GM23338 (cell line): Measurements from ENCODE around the gene ZNRD2. TPM values are rescaled to one million over a fixed set of nuclear protein-coding genes. Genes with fewer than 3 reads are reported as not detected.

Experiments
- ATAC-seq: fragments of 200-7000 bp; cut with Tn5 transposase; 3 replicates; pipeline ENCODE4 v1.9.1; 2020
- DNase-seq: peaks from one replicate; pipeline ENCODE4 v3.0.0-alpha.2; 2015; ENCODE audit warnings: low spot score
- H2AFZ ChIP-seq: fragments of 200-600 bp; sonication (generic); 2 replicates; pipeline ENCODE4 v1.8.0; 2016; ENCODE audit warnings: antibody characterized with exemption, mild to moderate bottlenecking, moderate library complexity
- H3F3A ChIP-seq: fragments of 200-600 bp; sonication (generic); replicated peaks from 2 replicates; pipeline ENCODE4 v1.8.0; 2017; ENCODE audit warnings: antibody characterized with exemption, mixed run types, low read depth
- H3K27ac ChIP-seq: fragments of 200-600 bp; sonication (generic); 2 replicates; pipeline ENCODE4 v1.6.1; 2016; ENCODE audit warnings: low read depth
- H3K27me3 ChIP-seq: fragments of 200-600 bp; sonication (generic); 2 replicates; pipeline ENCODE4 v1.8.0; 2016; ENCODE audit warnings: mild to moderate bottlenecking, mixed run types, moderate library complexity; ENCODE audit not compliant: insufficient read depth
- H3K36me3 ChIP-seq: fragments of 200-600 bp; sonication (generic); 2 replicates; pipeline ENCODE4 v1.8.0; 2016; ENCODE audit warnings: mild to moderate bottlenecking; ENCODE audit not compliant: insufficient read depth
- H3K4me1 ChIP-seq: fragments of 200-600 bp; sonication (generic); 2 replicates; pipeline ENCODE4 v1.8.0; 2016; ENCODE audit warnings: mild to moderate bottlenecking, moderate library complexity; ENCODE audit not compliant: insufficient read depth
- H3K4me2 ChIP-seq: fragments of 200-600 bp; sonication (generic); 2 replicates; pipeline ENCODE4 v1.7.1; 2017; ENCODE audit warnings: mixed run types
- H3K4me3 ChIP-seq: fragments of 200-600 bp; sonication (generic); 2 replicates; pipeline ENCODE4 v1.6.1; 2016; ENCODE audit warnings: mixed run types
- H3K79me2 ChIP-seq: fragments of 200-600 bp; sonication (generic); replicated peaks from 2 replicates; pipeline ENCODE4 v1.8.0; 2017; ENCODE audit warnings: mild to moderate bottlenecking; ENCODE audit not compliant: insufficient read depth
- H3K9me2 ChIP-seq: fragments of 200-600 bp; sonication (generic); 2 replicates; pipeline ENCODE4 v1.8.0; 2017; ENCODE audit not compliant: insufficient read depth
- H4K20me1 ChIP-seq: fragments of 200-600 bp; sonication (generic); replicated peaks from 2 replicates; pipeline ENCODE4 v1.8.0; 2017; ENCODE audit warnings: mild to moderate bottlenecking; ENCODE audit not compliant: insufficient read depth
- H3K27ac Mint-ChIP-seq: 2 replicates; pipeline ENCODE4 v1.8.0; 2020; ENCODE audit warnings: inconsistent platforms, mild to moderate bottlenecking, moderate library complexity, mixed read lengths
- H3K27me3 Mint-ChIP-seq: 3 replicates; pipeline ENCODE4 v1.8.0; 2022; ENCODE audit warnings: low read depth, mild to moderate bottlenecking, moderate library complexity, mixed read lengths, inconsistent platforms; ENCODE audit not compliant: insufficient read depth, poor library complexity
- H3K36me3 Mint-ChIP-seq: 3 replicates; pipeline ENCODE4 v1.8.0; 2021; ENCODE audit warnings: low read depth, mild to moderate bottlenecking, inconsistent platforms, moderate library complexity, mixed read lengths
- H3K4me1 Mint-ChIP-seq: 3 replicates; pipeline ENCODE4 v1.8.0; 2020; ENCODE audit warnings: mild to moderate bottlenecking, inconsistent platforms, mixed read lengths
- H3K4me3 Mint-ChIP-seq: 3 replicates; pipeline ENCODE4 v1.8.0; 2021; ENCODE audit warnings: moderate library complexity, mild to moderate bottlenecking, inconsistent platforms, mixed read lengths
- H3K9me3 Mint-ChIP-seq: 3 replicates; pipeline ENCODE4 v1.8.0; 2020; ENCODE audit warnings: moderate library complexity, mild to moderate bottlenecking, inconsistent platforms, mixed read lengths
- CREB1 ChIP-seq: fragments of 250-450 bp; sonication (Bioruptor Pico); IDR thresholded peaks from 2 replicates; pipeline ENCODE4 v1.5.0; 2020; ENCODE audit warnings: low read depth, mild to moderate bottlenecking, moderate library complexity
- CTCF ChIP-seq, 2 experiments: fragments of 200-600 bp in 1 of 2; sonication (generic) in 1 of 2; conservative IDR thresholded peaks; 2 replicates each; pipeline versions ENCODE4 v1.5.1 to v1.6.1; 2016 to 2017; ENCODE audit warnings: antibody characterized with exemption in 2 of 2, low read depth in 2 of 2, mild to moderate bottlenecking in 2 of 2, moderate library complexity in 1 of 2
- EZH2 ChIP-seq: fragments of 200-600 bp; sonication (generic); IDR thresholded peaks from one replicate; pipeline ENCODE4 v1.8.0; 2017; ENCODE audit warnings: antibody characterized with exemption, mild to moderate bottlenecking, low read depth; ENCODE audit not compliant: unreplicated experiment
- EZH2phosphoT487 ChIP-seq: fragments of 200-600 bp; sonication (generic); IDR thresholded peaks from one replicate; pipeline ENCODE4 v1.8.1; 2018; ENCODE audit warnings: antibody characterized with exemption; ENCODE audit not compliant: unreplicated experiment
- JUNB ChIP-seq: IDR thresholded peaks from one replicate; pipeline ENCODE4 v1.6.1; 2016; ENCODE audit warnings: antibody characterized with exemption; ENCODE audit not compliant: unreplicated experiment
- NANOG ChIP-seq: IDR thresholded peaks from 2 replicates; pipeline ENCODE4 v1.6.1; 2016; ENCODE audit warnings: antibody characterized with exemption, borderline replicate concordance
- POLR2AphosphoS5 ChIP-seq: IDR thresholded peaks from 2 replicates; pipeline ENCODE4 v1.6.1; 2016; ENCODE audit warnings: antibody characterized with exemption, low read depth
- STAT1 ChIP-seq: IDR thresholded peaks from one replicate; pipeline ENCODE4 v1.6.1; 2016; ENCODE audit warnings: antibody characterized with exemption; ENCODE audit not compliant: unreplicated experiment
- ZNF114 ChIP-seq: fragments of 250-450 bp; sonication (Bioruptor Pico); IDR thresholded peaks from 2 replicates; pipeline ENCODE4 v1.5.0; 2020; ENCODE audit warnings: mild to moderate bottlenecking, moderate library complexity
- ZNF331 ChIP-seq: fragments of 250-450 bp; sonication (Bioruptor Pico); IDR thresholded peaks from 2 replicates; pipeline ENCODE4 v1.5.0; 2020; ENCODE audit warnings: low read depth, mild to moderate bottlenecking, moderate library complexity
- polyA plus RNA-seq: library from polyadenylated mRNA; unstranded; fragments of >200 nt; fragmentation: Nextera tagmentation; extraction: Ambion mirVana; gene quantifications from 2 replicates; pipeline ENCODE4 v1.2.1, GENCODE V29; 2016
- total RNA-seq: library from RNA; depleted of rRNA; stranded (reverse); fragments of >200 nt; shearing (Covaris generic); gene quantifications from 2 replicates; pipeline ENCODE4 v1.2.3, GENCODE V29; 2014
- TF ChIP-seq, protein P1 (sequence below): IDR thresholded peaks from 2 replicates; pipeline ENCODE4 v1.6.1; 2016; ENCODE audit warnings: antibody characterized with exemption
- TF ChIP-seq, protein P2 (sequence below): fragments of 250-450 bp; sonication (Bioruptor Pico); IDR thresholded peaks from 2 replicates; pipeline ENCODE4 v1.5.0; 2020; ENCODE audit warnings: mild to moderate bottlenecking, moderate library complexity
- TF ChIP-seq, protein P3 (sequence below): IDR thresholded peaks from one replicate; pipeline ENCODE4 v1.6.1; 2018; ENCODE audit warnings: antibody characterized with exemption; ENCODE audit not compliant: unreplicated experiment

Gene ZNRD2
- total and polyA plus RNA-seq, 2 experiments from 2014 or later, result 78.6 to 148 TPM

DNA sequence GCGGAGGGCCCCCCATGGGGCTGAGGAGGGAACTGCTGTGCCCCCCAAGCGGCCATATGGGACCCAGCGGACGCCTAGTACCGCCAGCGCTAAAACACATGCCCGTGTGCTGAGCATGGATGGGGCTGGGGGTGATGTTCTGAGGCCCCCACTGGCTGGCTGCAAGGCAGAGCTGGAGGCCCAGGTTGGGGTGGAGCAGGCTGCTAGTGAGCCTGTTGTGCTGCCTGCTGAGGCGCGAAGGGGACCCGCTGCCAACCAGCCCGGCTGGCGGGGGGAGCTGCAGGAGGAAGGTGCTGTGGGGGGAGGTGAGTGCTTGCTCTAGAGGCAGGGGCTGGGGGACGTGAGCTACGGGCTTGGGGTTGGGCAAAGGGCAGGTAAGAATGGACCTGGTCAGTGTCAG is 48.5 kb downstream of the ZNRD2 start:
- Histone ChIP-seq H3K27me3 (no peaks in the 10 kb centered on the region), H4K20me1 (peaks cover 14% of the 10 kb centered on the region), H3F3A (peaks cover 3% of the 10 kb centered on the region), H3K36me3 (no peaks in the 10 kb centered on the region; the same call in 1 of the 2 replicates), H2AFZ (no peak overlapping the region), H3K9me2 (no peaks in the 10 kb centered on the region), H3K4me2 (no peak overlapping the region), H3K79me2 (peaks cover 17% of the 10 kb centered on the region), H3K4me1 (peaks cover 6% of the 10 kb centered on the region; the same call in 1 of the 2 replicates), H3K27ac (no peak overlapping the region), H3K4me3 (no peak overlapping the region)
- Mint-ChIP-seq H3K27me3 (peaks cover 20% of the 10 kb centered on the region), H3K9me3 (no peaks in the 10 kb centered on the region; the same call in 2 of the 3 replicates), H3K4me3 (no peak overlapping the region), H3K27ac (no peak overlapping the region), H3K4me1 (peaks cover 8% of the 10 kb centered on the region), H3K36me3 (peaks cover 28% of the 10 kb centered on the region)
- ATAC-seq (no peak), DNase-seq (no peak)
- TF ChIP-seq, protein P1, sequence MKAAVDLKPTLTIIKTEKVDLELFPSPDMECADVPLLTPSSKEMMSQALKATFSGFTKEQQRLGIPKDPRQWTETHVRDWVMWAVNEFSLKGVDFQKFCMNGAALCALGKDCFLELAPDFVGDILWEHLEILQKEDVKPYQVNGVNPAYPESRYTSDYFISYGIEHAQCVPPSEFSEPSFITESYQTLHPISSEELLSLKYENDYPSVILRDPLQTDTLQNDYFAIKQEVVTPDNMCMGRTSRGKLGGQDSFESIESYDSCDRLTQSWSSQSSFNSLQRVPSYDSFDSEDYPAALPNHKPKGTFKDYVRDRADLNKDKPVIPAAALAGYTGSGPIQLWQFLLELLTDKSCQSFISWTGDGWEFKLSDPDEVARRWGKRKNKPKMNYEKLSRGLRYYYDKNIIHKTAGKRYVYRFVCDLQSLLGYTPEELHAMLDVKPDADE, result no peak
- TF ChIP-seq STAT1, result no peak
- TF ChIP-seq ZNF331 (CRISPR knock-in tag), result no peak
- TF ChIP-seq JUNB, result no peak
- TF ChIP-seq EZH2phosphoT487, result no peak
- TF ChIP-seq CREB1, result no peak
- TF ChIP-seq EZH2, result no peak
- no peak for TF ChIP-seq ZNF114
- TF ChIP-seq POLR2AphosphoS5, result no peak
- TF ChIP-seq, protein P2, sequence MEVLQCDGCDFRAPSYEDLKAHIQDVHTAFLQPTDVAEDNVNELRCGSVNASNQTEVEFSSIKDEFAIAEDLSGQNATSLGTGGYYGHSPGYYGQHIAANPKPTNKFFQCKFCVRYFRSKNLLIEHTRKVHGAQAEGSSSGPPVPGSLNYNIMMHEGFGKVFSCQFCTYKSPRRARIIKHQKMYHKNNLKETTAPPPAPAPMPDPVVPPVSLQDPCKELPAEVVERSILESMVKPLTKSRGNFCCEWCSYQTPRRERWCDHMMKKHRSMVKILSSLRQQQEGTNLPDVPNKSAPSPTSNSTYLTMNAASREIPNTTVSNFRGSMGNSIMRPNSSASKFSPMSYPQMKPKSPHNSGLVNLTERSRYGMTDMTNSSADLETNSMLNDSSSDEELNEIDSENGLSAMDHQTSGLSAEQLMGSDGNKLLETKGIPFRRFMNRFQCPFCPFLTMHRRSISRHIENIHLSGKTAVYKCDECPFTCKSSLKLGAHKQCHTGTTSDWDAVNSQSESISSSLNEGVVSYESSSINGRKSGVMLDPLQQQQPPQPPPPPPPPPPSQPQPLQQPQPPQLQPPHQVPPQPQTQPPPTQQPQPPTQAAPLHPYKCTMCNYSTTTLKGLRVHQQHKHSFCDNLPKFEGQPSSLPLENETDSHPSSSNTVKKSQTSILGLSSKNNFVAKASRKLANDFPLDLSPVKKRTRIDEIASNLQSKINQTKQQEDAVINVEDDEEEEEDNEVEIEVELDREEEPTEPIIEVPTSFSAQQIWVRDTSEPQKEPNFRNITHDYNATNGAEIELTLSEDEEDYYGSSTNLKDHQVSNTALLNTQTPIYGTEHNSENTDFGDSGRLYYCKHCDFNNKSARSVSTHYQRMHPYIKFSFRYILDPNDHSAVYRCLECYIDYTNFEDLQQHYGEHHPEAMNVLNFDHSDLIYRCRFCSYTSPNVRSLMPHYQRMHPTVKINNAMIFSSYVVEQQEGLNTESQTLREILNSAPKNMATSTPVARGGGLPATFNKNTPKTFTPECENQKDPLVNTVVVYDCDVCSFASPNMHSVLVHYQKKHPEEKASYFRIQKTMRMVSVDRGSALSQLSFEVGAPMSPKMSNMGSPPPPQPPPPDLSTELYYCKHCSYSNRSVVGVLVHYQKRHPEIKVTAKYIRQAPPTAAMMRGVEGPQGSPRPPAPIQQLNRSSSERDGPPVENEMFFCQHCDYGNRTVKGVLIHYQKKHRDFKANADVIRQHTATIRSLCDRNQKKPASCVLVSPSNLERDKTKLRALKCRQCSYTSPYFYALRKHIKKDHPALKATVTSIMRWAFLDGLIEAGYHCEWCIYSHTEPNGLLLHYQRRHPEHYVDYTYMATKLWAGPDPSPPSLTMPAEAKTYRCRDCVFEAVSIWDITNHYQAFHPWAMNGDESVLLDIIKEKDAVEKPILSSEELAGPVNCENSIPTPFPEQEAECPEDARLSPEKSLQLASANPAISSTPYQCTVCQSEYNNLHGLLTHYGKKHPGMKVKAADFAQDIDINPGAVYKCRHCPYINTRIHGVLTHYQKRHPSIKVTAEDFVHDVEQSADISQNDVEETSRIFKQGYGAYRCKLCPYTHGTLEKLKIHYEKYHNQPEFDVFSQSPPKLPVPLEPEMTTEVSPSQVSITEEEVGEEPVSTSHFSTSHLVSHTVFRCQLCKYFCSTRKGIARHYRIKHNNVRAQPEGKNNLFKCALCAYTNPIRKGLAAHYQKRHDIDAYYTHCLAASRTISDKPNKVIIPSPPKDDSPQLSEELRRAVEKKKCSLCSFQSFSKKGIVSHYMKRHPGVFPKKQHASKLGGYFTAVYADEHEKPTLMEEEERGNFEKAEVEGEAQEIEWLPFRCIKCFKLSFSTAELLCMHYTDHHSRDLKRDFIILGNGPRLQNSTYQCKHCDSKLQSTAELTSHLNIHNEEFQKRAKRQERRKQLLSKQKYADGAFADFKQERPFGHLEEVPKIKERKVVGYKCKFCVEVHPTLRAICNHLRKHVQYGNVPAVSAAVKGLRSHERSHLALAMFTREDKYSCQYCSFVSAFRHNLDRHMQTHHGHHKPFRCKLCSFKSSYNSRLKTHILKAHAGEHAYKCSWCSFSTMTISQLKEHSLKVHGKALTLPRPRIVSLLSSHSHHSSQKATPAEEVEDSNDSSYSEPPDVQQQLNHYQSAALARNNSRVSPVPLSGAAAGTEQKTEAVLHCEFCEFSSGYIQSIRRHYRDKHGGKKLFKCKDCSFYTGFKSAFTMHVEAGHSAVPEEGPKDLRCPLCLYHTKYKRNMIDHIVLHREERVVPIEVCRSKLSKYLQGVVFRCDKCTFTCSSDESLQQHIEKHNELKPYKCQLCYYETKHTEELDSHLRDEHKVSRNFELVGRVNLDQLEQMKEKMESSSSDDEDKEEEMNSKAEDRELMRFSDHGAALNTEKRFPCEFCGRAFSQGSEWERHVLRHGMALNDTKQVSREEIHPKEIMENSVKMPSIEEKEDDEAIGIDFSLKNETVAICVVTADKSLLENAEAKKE (CRISPR knock-in tag), result no peak
- TF ChIP-seq NANOG, result no peak
- TF ChIP-seq, protein P3, sequence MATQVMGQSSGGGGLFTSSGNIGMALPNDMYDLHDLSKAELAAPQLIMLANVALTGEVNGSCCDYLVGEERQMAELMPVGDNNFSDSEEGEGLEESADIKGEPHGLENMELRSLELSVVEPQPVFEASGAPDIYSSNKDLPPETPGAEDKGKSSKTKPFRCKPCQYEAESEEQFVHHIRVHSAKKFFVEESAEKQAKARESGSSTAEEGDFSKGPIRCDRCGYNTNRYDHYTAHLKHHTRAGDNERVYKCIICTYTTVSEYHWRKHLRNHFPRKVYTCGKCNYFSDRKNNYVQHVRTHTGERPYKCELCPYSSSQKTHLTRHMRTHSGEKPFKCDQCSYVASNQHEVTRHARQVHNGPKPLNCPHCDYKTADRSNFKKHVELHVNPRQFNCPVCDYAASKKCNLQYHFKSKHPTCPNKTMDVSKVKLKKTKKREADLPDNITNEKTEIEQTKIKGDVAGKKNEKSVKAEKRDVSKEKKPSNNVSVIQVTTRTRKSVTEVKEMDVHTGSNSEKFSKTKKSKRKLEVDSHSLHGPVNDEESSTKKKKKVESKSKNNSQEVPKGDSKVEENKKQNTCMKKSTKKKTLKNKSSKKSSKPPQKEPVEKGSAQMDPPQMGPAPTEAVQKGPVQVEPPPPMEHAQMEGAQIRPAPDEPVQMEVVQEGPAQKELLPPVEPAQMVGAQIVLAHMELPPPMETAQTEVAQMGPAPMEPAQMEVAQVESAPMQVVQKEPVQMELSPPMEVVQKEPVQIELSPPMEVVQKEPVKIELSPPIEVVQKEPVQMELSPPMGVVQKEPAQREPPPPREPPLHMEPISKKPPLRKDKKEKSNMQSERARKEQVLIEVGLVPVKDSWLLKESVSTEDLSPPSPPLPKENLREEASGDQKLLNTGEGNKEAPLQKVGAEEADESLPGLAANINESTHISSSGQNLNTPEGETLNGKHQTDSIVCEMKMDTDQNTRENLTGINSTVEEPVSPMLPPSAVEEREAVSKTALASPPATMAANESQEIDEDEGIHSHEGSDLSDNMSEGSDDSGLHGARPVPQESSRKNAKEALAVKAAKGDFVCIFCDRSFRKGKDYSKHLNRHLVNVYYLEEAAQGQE, result no peak
- TF ChIP-seq CTCF (conservative IDR thresholded peaks at IDR 0.05; ENCODE audit: low read depth in 2 of 2), result no peak
